Kidney (tissue), 14 donors: ENCODE measurements around the gene BTBD2. TPM values are rescaled to one million over a fixed set of nuclear protein-coding genes. Genes with fewer than 3 reads are reported as not detected.

ENCODE experiments used
- DNase-seq, 5 donors: peaks; one replicate each; pipeline ENCODE4 v3.0.0-alpha.2; 2013 to 2020
- FAIRE-seq: peaks from 2 replicates; lab custom pipeline; 2012; peaks lifted over from hg19 to GRCh38; lab: Jason Lieb, UNC
- H3K27ac ChIP-seq, 2 donors: one replicate each; pipeline ENCODE4 v1.7.0; 2013; ENCODE audit warnings: low read depth in 2 of 2, low read length in 2 of 2, inconsistent platforms in 1 of 2
- H3K27me3 ChIP-seq: one replicate; pipeline ENCODE4 v1.7.1; 2013; ENCODE audit warnings: low read length, inconsistent platforms; ENCODE audit not compliant: control insufficient read depth, insufficient read depth
- H3K36me3 ChIP-seq, 3 donors: one replicate each; pipeline versions ENCODE4 v1.7.0 to v1.7.1; 2013; ENCODE audit warnings: low read length in 3 of 3, control low read depth in 1 of 3, inconsistent platforms in 1 of 3; ENCODE audit not compliant: insufficient read depth in 3 of 3, control insufficient read depth in 2 of 3
- H3K4me1 ChIP-seq, 3 donors: one replicate each; pipeline versions ENCODE4 v1.7.0 to v1.7.1; 2013; ENCODE audit warnings: low read length in 3 of 3, inconsistent platforms in 1 of 3, low read depth in 1 of 3; ENCODE audit not compliant: control insufficient read depth in 2 of 3, insufficient read depth in 2 of 3
- H3K4me3 ChIP-seq, 3 donors: one replicate each; pipeline versions ENCODE4 v1.7.0 to v1.8.1; 2013; ENCODE audit warnings: low read length in 3 of 3, control low read depth in 1 of 3, inconsistent platforms in 1 of 3
- H3K9ac ChIP-seq, 3 donors: one replicate each; pipeline versions ENCODE4 v1.7.0 to v1.7.1; 2013; ENCODE audit warnings: low read length in 3 of 3, control low read depth in 1 of 3, inconsistent platforms in 1 of 3
- H3K9me3 ChIP-seq, 3 donors: one replicate each; pipeline versions ENCODE4 v1.7.0 to v1.7.1; 2013; ENCODE audit warnings: low read length in 3 of 3, control low read depth in 1 of 3, inconsistent platforms in 1 of 3; ENCODE audit not compliant: control insufficient read depth in 2 of 3, insufficient read depth in 1 of 3
- intact Hi-C: fragments of 100-400 bp; cut with DNase I; formaldehyde crosslinking; loops from one replicate; pipeline ENCODE4 v1.11.1; 2022
- polyA plus RNA-seq: library from polyadenylated mRNA; stranded (reverse); fragments of 350-450 nt; fragmentation: Illumina TruSeq; extraction: RNeasy Lipid Tissue Mini Kit (QIAGEN cat#74804); gene quantifications from one replicate; pipeline ENCODE4 v1.2.3, GENCODE V29; 2014; ENCODE audit warnings: low read depth, low replicate concordance; ENCODE audit not compliant: insufficient read depth
- total RNA-seq: library from RNA; stranded (reverse); fragmentation: NEBNext Ultra II Directional; extraction: Animal tissue kit (Norgen Biotek cat#: 25700); gene quantifications from one replicate; pipeline ENCODE4 v1.2.1, GENCODE V29; 2021
- TF ChIP-seq, protein P1 (sequence below): IDR thresholded peaks from 3 replicates; pipeline ENCODE4 v1.5.1; 2012; ENCODE audit warnings: mild to moderate bottlenecking, moderate library complexity, borderline replicate concordance; ENCODE audit not compliant: insufficient read depth; ENCODE audit errors: extremely low read depth
- donor health status: control.
- donor health status: control.
- donor health status: control.
- donor health status: control.
- donor health status: control.
- donor health status: DM: yes; HTN: yes; CAD: no.
- donor health status: Normal renal cell carcinoma (clear cell type).

The BTBD2 gene
- total and polyA plus RNA-seq, 2 donors from 2014 or later, result 57.0 to 70.3 TPM

DNA sequence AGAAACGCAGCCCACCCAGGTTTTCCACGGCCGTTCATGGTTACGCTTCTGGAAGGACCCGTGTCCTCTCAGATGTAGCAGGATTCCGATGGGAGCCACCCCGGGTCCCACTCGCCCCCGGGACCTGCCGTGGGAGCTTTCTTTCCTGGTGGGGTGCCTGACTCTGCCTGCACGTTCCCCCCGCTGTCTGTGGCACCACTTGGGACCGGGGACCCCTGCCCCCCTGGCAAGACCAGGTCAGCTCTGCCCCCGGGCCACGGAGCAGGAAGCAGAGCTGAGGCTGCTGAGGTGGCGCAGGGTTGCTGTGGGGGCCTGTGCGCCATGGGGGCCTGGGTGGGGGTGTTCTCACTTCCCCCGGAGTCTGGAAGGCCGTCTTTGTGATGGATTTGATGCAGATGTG, 62.5 kb downstream of the BTBD2 start:
- Histone ChIP-seq H3K36me3 (no peaks in the 10 kb centered on the region), H3K4me3 (no peak overlapping the region), H3K27me3 (no peaks in the 10 kb centered on the region), H3K4me1 (no peaks in the 10 kb centered on the region), H3K9ac (no peak overlapping the region), H3K9me3 (no peaks in the 10 kb centered on the region), H3K27ac (no peak overlapping the region)
- intact Hi-C loops, result no loop called here
- TF ChIP-seq, protein P1, sequence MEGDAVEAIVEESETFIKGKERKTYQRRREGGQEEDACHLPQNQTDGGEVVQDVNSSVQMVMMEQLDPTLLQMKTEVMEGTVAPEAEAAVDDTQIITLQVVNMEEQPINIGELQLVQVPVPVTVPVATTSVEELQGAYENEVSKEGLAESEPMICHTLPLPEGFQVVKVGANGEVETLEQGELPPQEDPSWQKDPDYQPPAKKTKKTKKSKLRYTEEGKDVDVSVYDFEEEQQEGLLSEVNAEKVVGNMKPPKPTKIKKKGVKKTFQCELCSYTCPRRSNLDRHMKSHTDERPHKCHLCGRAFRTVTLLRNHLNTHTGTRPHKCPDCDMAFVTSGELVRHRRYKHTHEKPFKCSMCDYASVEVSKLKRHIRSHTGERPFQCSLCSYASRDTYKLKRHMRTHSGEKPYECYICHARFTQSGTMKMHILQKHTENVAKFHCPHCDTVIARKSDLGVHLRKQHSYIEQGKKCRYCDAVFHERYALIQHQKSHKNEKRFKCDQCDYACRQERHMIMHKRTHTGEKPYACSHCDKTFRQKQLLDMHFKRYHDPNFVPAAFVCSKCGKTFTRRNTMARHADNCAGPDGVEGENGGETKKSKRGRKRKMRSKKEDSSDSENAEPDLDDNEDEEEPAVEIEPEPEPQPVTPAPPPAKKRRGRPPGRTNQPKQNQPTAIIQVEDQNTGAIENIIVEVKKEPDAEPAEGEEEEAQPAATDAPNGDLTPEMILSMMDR, result no peak
- FAIRE-seq, result no peak
- no peak for DNase-seq

- peak in 1 of 5 donors; percentile 63 for DNase-seq
These were observed 62.9 kb downstream of the BTBD2 start for GRCh38 chr19:1952635-1953034.

DNA sequence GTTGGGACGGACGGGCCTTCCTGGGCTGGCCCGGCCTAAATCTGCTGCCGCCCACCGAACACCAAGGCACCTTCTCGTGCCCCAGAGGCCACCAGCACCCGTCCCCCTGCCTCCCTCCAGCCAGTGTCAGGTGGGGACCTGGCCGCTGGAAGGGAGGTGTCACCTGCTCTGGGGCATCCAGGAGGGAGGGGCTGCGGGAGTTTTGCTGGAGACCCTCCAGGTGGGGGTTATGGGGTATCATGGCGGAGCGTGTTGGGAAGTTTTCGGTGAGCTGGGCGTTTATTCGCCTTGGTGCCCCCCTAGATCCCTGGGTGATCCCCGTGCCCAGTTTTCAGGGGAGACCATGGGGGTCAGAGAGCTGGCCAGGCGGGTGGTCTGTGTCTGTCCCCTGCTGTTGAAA, 64.9 kb downstream of the BTBD2 start:
- intact Hi-C loops, result no loop called here
- H3K27ac ChIP-seq, result no peak overlapping the region
- H3K27me3 ChIP-seq, result no peaks in the 10 kb centered on the region
- TF ChIP-seq, protein P1, result no peak
- DNase-seq (no peak), FAIRE-seq (no peak)
- no peak overlapping the region for H3K9ac ChIP-seq
- H3K4me3 ChIP-seq, result no peak overlapping the region
- H3K4me1 ChIP-seq, result no peaks in the 10 kb centered on the region
- no peaks in the 10 kb centered on the region for H3K9me3 ChIP-seq
- no peaks in the 10 kb centered on the region for H3K36me3 ChIP-seq

More at GRCh38 chr19:1952635-1953034, 62.9 kb downstream of the BTBD2 start:
- no peak overlapping the region for H3K27ac ChIP-seq
- no peak for FAIRE-seq
- TF ChIP-seq, protein P1, result no peak
- no peaks in the 10 kb centered on the region for H3K9me3 ChIP-seq
- no peak overlapping the region for H3K9ac ChIP-seq
- no peaks in the 10 kb centered on the region for H3K4me1 ChIP-seq
- no peaks in the 10 kb centered on the region for H3K27me3 ChIP-seq
- intact Hi-C loops, result no loop called here
- no peak overlapping the region for H3K4me3 ChIP-seq
- H3K36me3 ChIP-seq, result no peaks in the 10 kb centered on the region
